Endothelial cell of umbilical vein (primary cell): Measurements from ENCODE around the gene SLC6A19. TPM values are rescaled to one million over a fixed set of nuclear protein-coding genes. Genes with fewer than 3 reads are reported as not detected.

Experiments used
- BruUV-seq: library from RNA; stranded (reverse); fragments of 400-500 nt; replicated peaks from 2 replicates; lab custom pipeline; 2021; lab: Mats Ljungman, UMichigan
- CTCF ChIA-PET: fragments of 300-600, 350-600 bp; sonication (Branson Sonifier 250); formaldehyde crosslinking; loops from one replicate; lab custom pipeline; 2021; ENCODE audit warnings: antibody characterized with exemption, inconsistent platforms; lab: Charles Lee
- POLR2A ChIA-PET: fragments of 300-600, 350-600 bp; sonication (Branson Sonifier 250); formaldehyde crosslinking; loops from one replicate; lab custom pipeline; 2021; ENCODE audit warnings: antibody characterized with exemption, inconsistent platforms; lab: Charles Lee
- DNase-seq: peaks from one replicate; pipeline ENCODE4 v3.0.0-alpha.2; 2011; ENCODE audit warnings: low read depth, low spot score
- FAIRE-seq: peaks from 2 replicates; lab custom pipeline; 2011; peaks lifted over from hg19 to GRCh38; lab: Jason Lieb, UNC
- H2AFZ ChIP-seq: 2 replicates; pipeline ENCODE4 v1.6.0; 2012; ENCODE audit warnings: low read depth, low read length, control low read depth, inconsistent platforms
- H3K27ac ChIP-seq: 2 replicates; pipeline ENCODE4 v1.5.1; 2011; ENCODE audit warnings: low read depth, mild to moderate bottlenecking, control low read depth, low read length, moderate library complexity; ENCODE audit not compliant: insufficient read depth
- H3K27me3 ChIP-seq, 2 experiments: 2 replicates each; pipeline versions ENCODE4 v1.6.0 to v1.6.1; 2011; ENCODE audit warnings: low read length in 2 of 2, mixed read lengths in 1 of 2; ENCODE audit not compliant: control insufficient read depth in 2 of 2, insufficient read depth in 2 of 2
- H3K36me3 ChIP-seq, 2 experiments: 2 replicates in 1 of 2; 3 replicates in 1 of 2; pipeline ENCODE4 v1.5.1; 2011; ENCODE audit warnings: low read length in 2 of 2, mild to moderate bottlenecking in 1 of 2, moderate library complexity in 1 of 2; ENCODE audit not compliant: control insufficient read depth in 2 of 2, insufficient read depth in 2 of 2; ENCODE audit errors: extremely low read depth in 1 of 2
- H3K4me1 ChIP-seq: 3 replicates; pipeline ENCODE4 v1.5.1; 2011; ENCODE audit warnings: mild to moderate bottlenecking, low read length; ENCODE audit not compliant: control insufficient read depth, insufficient read depth; ENCODE audit errors: extremely low read depth
- H3K4me2 ChIP-seq: 2 replicates; pipeline ENCODE4 v1.6.1; 2011; ENCODE audit warnings: low read length, control low read depth, mixed read lengths; ENCODE audit not compliant: insufficient read depth
- H3K4me3 ChIP-seq, 3 experiments: fragments of 200-600 bp in 1 of 3; sonication (generic), shearing (Covaris generic) in 1 of 3; replicated peaks in 1 of 3; 2 replicates each; pipeline ENCODE4 v1.5.1; 2011 to 2016; ENCODE audit warnings: control low read depth in 3 of 3, low read length in 3 of 3, mild to moderate bottlenecking in 2 of 3, inconsistent platforms in 1 of 3, low read depth in 1 of 3, moderate library complexity in 1 of 3; ENCODE audit not compliant: insufficient read depth in 1 of 3
- H3K79me2 ChIP-seq: 2 replicates; pipeline ENCODE4 v1.6.0; 2012; ENCODE audit warnings: low read length, inconsistent platforms; ENCODE audit not compliant: control insufficient read depth, insufficient read depth
- H3K9ac ChIP-seq: replicated peaks from 2 replicates; pipeline ENCODE3; 2011; ENCODE audit warnings: low read length, control low read depth; ENCODE audit not compliant: insufficient read depth; ENCODE audit errors: extremely low read depth
- H3K9me1 ChIP-seq: replicated peaks from 3 replicates; pipeline ENCODE4 v1.6.0; 2011; ENCODE audit warnings: mild to moderate bottlenecking, low read length; ENCODE audit not compliant: control insufficient read depth, insufficient read depth; ENCODE audit errors: extremely low read depth
- H3K9me3 ChIP-seq: replicated peaks from 2 replicates; pipeline ENCODE4 v1.5.1; 2012; ENCODE audit warnings: low read length, inconsistent platforms; ENCODE audit not compliant: control insufficient read depth, insufficient read depth
- H4K20me1 ChIP-seq: replicated peaks from 2 replicates; pipeline ENCODE3; 2011; ENCODE audit warnings: mild to moderate bottlenecking, low read length; ENCODE audit not compliant: control insufficient read depth, insufficient read depth; ENCODE audit errors: extremely low read depth
- EZH2 ChIP-seq: IDR thresholded peaks from 2 replicates; pipeline ENCODE4 v1.6.1; 2012; ENCODE audit warnings: borderline replicate concordance, low read depth, mild to moderate bottlenecking, moderate library complexity, low read length, inconsistent platforms; ENCODE audit not compliant: severe bottlenecking
- FOS ChIP-seq: IDR thresholded peaks from 2 replicates; pipeline ENCODE4 v1.6.1; 2011; ENCODE audit warnings: mild to moderate bottlenecking, low read length, moderate library complexity, borderline replicate concordance; ENCODE audit not compliant: insufficient read depth
- GATA2 ChIP-seq: IDR thresholded peaks from 2 replicates; pipeline ENCODE4 v1.7.0; 2011; ENCODE audit warnings: low read depth, mild to moderate bottlenecking, moderate library complexity, mixed read lengths, low read length; ENCODE audit not compliant: insufficient read length, insufficient read depth
- JUN ChIP-seq: IDR thresholded peaks from 2 replicates; pipeline ENCODE4 v1.6.1; 2011; ENCODE audit warnings: borderline replicate concordance, low read depth; ENCODE audit not compliant: insufficient read length, insufficient read depth
- MYC ChIP-seq: IDR thresholded peaks from one replicate; pipeline ENCODE4 v1.6.1; 2011; ENCODE audit warnings: mild to moderate bottlenecking, low read depth, low read length
- POLR2A ChIP-seq: IDR thresholded peaks from 2 replicates; pipeline ENCODE4 v1.6.1; 2012; ENCODE audit warnings: low read depth, mild to moderate bottlenecking, control low read depth, low read length
- POLR2AphosphoS5 ChIP-seq: IDR thresholded peaks from 2 replicates; pipeline ENCODE4 v1.6.1; 2012; ENCODE audit warnings: low read depth, mild to moderate bottlenecking, control low read depth, low read length, moderate library complexity; ENCODE audit not compliant: insufficient read depth
- dilution Hi-C: fragments of 300-500 bp; cut with MboI; formaldehyde crosslinking; loops from one replicate; pipeline ENCODE4 v1.15.0; 2019; ENCODE audit warnings: low sequenced_read_pairs; ENCODE audit not compliant: extremely low pct_ligation_motif_present
- intact Hi-C: fragments of 100-400 bp; cut with micrococcal nuclease; formaldehyde crosslinking; loops from one replicate; pipeline ENCODE4 v1.10.0; 2022
- polyA plus RNA-seq, 4 experiments: library from polyadenylated mRNA; depleted of rRNA in 3 of 4; stranded (reverse) in 3 of 4; unstranded in 1 of 4; fragments of >200 nt; gene quantifications; 2 replicates each; pipeline versions ENCODE4 v1.2.1 to v1.2.3, GENCODE V29; 2011 to 2012; ENCODE audit warnings: missing spikeins in 1 of 4
- total RNA-seq: library from RNA; stranded (reverse); gene quantifications from 2 replicates; pipeline ENCODE4 v1.2.3, GENCODE V29; 2021
- TF ChIP-seq, protein P1 (sequence below), 2 donors: IDR thresholded peaks; 1 replicate in 1 of 2; 2 replicates in 1 of 2; pipeline ENCODE4 v1.5.1; 2011; ENCODE audit warnings: low read length in 2 of 2, mild to moderate bottlenecking in 2 of 2, moderate library complexity in 2 of 2, control low read depth in 1 of 2, inconsistent platforms in 1 of 2, low read depth in 1 of 2; ENCODE audit not compliant: insufficient read depth in 1 of 2; ENCODE audit errors: extremely low read depth in 1 of 2
- TF ChIP-seq, protein P2 (sequence below): IDR thresholded peaks from 2 replicates; pipeline ENCODE4 v1.6.1; 2011; ENCODE audit not compliant: insufficient read depth, insufficient read length

SLC6A19 gene
- total and polyA plus RNA-seq, 2 donors (not counting 3 experiments of a cell fraction or from before 2014, with no cell fraction given) = not detected

DNA sequence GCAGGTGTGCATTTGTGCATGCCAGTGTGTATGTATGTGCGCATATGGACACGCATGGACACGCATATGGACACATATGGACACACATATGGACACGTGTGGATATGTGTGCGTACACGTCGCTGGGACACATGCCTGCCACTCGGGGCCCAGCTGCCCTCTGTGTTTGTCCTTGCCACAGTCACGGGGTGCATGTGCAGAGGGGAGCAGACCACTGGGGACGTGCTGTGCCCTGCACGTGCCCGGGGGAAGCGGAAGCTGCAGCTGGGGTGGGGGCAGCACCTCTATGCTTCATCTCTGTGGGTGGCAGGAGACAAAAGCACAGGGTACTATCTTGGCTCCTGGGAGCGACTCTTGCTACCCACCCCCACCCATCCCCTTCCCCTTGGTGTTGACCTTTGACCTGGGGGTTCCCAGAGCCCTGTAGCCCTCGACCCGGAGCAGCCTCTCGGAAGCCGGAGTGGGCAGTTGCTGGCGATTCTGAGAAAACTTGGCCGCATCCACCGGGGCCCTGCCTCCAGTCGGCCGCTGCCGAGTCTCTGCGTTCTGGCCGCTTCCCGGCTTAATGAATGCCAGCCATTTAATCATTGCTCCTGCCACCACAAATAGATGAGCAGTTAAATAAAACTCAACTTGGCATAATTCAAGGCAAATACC, 21.4 kb downstream of the SLC6A19 start:
- no peak overlapping the region for H3K27ac ChIP-seq
- H3K4me2 ChIP-seq = no peak overlapping the region
- dilution Hi-C loops (no loop called here), intact Hi-C loops (no loop called here)
- no peaks in the 10 kb centered on the region for H3K9me1 ChIP-seq
- no peak for TF ChIP-seq GATA2
- no peak for TF ChIP-seq MYC
- no peak for TF ChIP-seq POLR2AphosphoS5
- TF ChIP-seq POLR2A = no peak
- TF ChIP-seq, protein P1, sequence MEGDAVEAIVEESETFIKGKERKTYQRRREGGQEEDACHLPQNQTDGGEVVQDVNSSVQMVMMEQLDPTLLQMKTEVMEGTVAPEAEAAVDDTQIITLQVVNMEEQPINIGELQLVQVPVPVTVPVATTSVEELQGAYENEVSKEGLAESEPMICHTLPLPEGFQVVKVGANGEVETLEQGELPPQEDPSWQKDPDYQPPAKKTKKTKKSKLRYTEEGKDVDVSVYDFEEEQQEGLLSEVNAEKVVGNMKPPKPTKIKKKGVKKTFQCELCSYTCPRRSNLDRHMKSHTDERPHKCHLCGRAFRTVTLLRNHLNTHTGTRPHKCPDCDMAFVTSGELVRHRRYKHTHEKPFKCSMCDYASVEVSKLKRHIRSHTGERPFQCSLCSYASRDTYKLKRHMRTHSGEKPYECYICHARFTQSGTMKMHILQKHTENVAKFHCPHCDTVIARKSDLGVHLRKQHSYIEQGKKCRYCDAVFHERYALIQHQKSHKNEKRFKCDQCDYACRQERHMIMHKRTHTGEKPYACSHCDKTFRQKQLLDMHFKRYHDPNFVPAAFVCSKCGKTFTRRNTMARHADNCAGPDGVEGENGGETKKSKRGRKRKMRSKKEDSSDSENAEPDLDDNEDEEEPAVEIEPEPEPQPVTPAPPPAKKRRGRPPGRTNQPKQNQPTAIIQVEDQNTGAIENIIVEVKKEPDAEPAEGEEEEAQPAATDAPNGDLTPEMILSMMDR (IDR thresholded peaks at IDR 0.05; ENCODE audit: extremely low read depth in 1 of 2, insufficient read depth in 1 of 2, low read depth in 1 of 2, low read length in 2 of 2) = no peak
- TF ChIP-seq EZH2 = no peak
- TF ChIP-seq, protein P2, sequence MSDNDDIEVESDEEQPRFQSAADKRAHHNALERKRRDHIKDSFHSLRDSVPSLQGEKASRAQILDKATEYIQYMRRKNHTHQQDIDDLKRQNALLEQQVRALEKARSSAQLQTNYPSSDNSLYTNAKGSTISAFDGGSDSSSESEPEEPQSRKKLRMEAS = no peak
- TF ChIP-seq FOS = no peak
- no peak for TF ChIP-seq JUN
- no peaks in the 10 kb centered on the region for H3K9me3 ChIP-seq
- no TSS peak for BruUV-seq
- ChIA-PET POLR2A (no interaction called here), CTCF (no interaction called here)
- H3K9ac ChIP-seq = no peak overlapping the region
- DNase-seq (no peak), FAIRE-seq (no peak)
- no peaks in the 10 kb centered on the region for H3K36me3 ChIP-seq
- peaks cover 0 to 1% of the 10 kb centered on the region in 2 experiments for H3K27me3 ChIP-seq
- H3K4me3 ChIP-seq = no peak overlapping the region
- no peaks in the 10 kb centered on the region for H4K20me1 ChIP-seq
- H3K4me1 ChIP-seq = no peaks in the 10 kb centered on the region
- H2AFZ ChIP-seq = no peak overlapping the region
- H3K79me2 ChIP-seq = no peaks in the 10 kb centered on the region
